Measurements from ENCODE around the gene MEN1. TPM values are rescaled to one million over a fixed set of nuclear protein-coding genes. Genes with fewer than 3 reads are reported as not detected.
A peak's percentile ranks its signal among the peaks of the same experiment; 100 is the strongest.

MEN1 gene
- total and polyA plus RNA-seq, 9 of the 15 experiments (the other 6 are each of a cell fraction or from before 2014, with no cell fraction given) = 3.4 to 57.2 (median 19.3) TPM

DNA sequence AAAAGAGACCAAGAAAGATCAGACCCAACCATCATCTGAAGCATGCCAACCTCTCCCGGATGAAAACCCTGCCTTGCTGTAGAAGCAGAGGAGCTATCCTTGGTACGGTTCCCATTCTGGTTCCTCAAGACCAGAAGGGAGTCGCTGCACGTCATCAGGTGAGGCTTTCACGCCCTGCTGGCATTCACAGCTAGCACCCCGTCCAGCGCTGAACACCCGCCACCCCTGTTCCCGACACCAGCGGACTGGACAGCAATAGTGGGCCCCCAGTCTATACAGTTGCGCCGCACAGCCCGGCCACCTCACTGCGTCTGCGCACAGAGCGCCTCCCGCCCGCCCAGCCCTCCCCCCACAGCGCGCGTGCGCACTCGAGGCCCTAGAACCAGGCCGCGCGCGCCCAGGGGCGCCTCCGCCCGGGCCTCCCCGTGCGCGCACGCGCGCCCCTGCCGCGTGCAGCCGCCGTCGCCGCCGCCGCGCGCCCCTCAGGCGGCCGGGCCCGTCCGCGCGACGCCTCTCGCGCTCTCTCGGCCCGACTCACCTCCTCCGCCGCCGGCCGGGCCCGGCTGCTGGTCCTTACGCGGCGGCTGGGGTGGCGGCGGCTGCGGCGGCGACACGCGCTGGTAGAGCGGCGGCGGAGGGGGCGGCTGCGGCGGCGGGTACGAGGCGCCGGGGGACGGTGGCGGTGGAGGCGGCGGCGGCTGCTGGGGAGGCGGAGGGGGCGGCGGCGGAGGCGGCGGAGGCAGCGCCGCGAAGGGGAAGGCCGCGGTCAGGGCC lies 32.7 kb downstream of the MEN1 start (continued):
- TF ChIP-seq, protein P1, sequence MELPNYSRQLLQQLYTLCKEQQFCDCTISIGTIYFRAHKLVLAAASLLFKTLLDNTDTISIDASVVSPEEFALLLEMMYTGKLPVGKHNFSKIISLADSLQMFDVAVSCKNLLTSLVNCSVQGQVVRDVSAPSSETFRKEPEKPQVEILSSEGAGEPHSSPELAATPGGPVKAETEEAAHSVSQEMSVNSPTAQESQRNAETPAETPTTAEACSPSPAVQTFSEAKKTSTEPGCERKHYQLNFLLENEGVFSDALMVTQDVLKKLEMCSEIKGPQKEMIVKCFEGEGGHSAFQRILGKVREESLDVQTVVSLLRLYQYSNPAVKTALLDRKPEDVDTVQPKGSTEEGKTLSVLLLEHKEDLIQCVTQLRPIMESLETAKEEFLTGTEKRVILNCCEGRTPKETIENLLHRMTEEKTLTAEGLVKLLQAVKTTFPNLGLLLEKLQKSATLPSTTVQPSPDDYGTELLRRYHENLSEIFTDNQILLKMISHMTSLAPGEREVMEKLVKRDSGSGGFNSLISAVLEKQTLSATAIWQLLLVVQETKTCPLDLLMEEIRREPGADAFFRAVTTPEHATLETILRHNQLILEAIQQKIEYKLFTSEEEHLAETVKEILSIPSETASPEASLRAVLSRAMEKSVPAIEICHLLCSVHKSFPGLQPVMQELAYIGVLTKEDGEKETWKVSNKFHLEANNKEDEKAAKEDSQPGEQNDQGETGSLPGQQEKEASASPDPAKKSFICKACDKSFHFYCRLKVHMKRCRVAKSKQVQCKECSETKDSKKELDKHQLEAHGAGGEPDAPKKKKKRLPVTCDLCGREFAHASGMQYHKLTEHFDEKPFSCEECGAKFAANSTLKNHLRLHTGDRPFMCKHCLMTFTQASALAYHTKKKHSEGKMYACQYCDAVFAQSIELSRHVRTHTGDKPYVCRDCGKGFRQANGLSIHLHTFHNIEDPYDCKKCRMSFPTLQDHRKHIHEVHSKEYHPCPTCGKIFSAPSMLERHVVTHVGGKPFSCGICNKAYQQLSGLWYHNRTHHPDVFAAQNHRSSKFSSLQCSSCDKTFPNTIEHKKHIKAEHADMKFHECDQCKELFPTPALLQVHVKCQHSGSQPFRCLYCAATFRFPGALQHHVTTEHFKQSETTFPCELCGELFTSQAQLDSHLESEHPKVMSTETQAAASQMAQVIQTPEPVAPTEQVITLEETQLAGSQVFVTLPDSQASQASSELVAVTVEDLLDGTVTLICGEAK (IDR thresholded peaks at IDR 0.05) = peak; percentile 53; the same call in 1 of the 2 replicates
- TF ChIP-seq, protein P1 (CRISPR knock-in tag; IDR thresholded peaks at IDR 0.05) = no peak
- TF ChIP-seq, protein P2, sequence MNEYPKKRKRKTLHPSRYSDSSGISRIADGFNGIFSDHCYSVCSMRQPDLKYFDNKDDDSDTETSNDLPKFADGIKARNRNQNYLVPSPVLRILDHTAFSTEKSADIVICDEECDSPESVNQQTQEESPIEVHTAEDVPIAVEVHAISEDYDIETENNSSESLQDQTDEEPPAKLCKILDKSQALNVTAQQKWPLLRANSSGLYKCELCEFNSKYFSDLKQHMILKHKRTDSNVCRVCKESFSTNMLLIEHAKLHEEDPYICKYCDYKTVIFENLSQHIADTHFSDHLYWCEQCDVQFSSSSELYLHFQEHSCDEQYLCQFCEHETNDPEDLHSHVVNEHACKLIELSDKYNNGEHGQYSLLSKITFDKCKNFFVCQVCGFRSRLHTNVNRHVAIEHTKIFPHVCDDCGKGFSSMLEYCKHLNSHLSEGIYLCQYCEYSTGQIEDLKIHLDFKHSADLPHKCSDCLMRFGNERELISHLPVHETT (CRISPR knock-in tag; conservative IDR thresholded peaks at IDR 0.05 in 1 of 2, IDR thresholded peaks at IDR 0.05 in 1 of 2) = 0 out of 4 replicates have a peak, but pooled peaks of 1 of the 2 experiments have one; percentile 10
- no peak for TF ChIP-seq ZNF696 (CRISPR knock-in tag; conservative IDR thresholded peaks at IDR 0.05)
- peak; percentile 30 for TF ChIP-seq PCBP1 (IDR thresholded peaks at IDR 0.05; ENCODE audit: low read depth, low read length, poor library complexity, severe bottlenecking)
- TF ChIP-seq, protein P3, sequence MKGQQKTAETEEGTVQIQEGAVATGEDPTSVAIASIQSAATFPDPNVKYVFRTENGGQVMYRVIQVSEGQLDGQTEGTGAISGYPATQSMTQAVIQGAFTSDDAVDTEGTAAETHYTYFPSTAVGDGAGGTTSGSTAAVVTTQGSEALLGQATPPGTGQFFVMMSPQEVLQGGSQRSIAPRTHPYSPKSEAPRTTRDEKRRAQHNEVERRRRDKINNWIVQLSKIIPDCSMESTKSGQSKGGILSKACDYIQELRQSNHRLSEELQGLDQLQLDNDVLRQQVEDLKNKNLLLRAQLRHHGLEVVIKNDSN (CRISPR knock-in tag; IDR thresholded peaks at IDR 0.05) = 0 out of 2 replicates have a peak, but pooled peaks have one; percentile 15
- no peak for TF ChIP-seq NFYB (IDR thresholded peaks at IDR 0.05; ENCODE audit: extremely low read depth, insufficient read length)
- no peak for TF ChIP-seq ETV1 (tag; conservative IDR thresholded peaks at IDR 0.05; ENCODE audit: low read depth)
- no peak for TF ChIP-seq TRIM24 (IDR thresholded peaks at IDR 0.05)
- TF ChIP-seq MECOM (CRISPR knock-in tag; IDR thresholded peaks at IDR 0.05) = no peak
- peak; percentile 23; the same call in 1 of the 2 replicates for TF ChIP-seq FOSL1 (tag; conservative IDR thresholded peaks at IDR 0.05)
- TF ChIP-seq SIX5 (IDR thresholded peaks at IDR 0.05; ENCODE audit: borderline replicate concordance in 1 of 2, insufficient read depth in 1 of 2, low read depth in 1 of 2, low read length in 2 of 2) = no peak
